Gastrocnemius medialis (tissue), 4 donors: Measurements from ENCODE around the gene ATG4D. TPM values are rescaled to one million over a fixed set of nuclear protein-coding genes. Genes with fewer than 3 reads are reported as not detected.

Source experiments
- ATAC-seq, 2 donors: fragments of 150-250 bp; one replicate each; pipeline ENCODE4 v1.9.1; 2016
- DNase-seq, 2 donors: peaks; one replicate each; pipeline ENCODE4 v3.0.0-alpha.2; 2019
- H3K27ac ChIP-seq, 4 donors: fragments of 200-600 bp; sonication (generic); 1 replicate in 1 of 4; 2 replicates in 3 of 4; pipeline ENCODE4 v1.5.1; 2016 to 2018; ENCODE audit warnings: mild to moderate bottlenecking in 2 of 4, moderate library complexity in 1 of 4
- H3K27me3 ChIP-seq, 3 donors: fragments of 200-600 bp; sonication (generic) in 2 of 3; 1 replicate in 1 of 3; 2 replicates in 2 of 3; pipeline versions ENCODE4 v1.5.1 to v1.6.0; 2016 to 2019; ENCODE audit warnings: mild to moderate bottlenecking in 1 of 3, moderate library complexity in 1 of 3
- H3K36me3 ChIP-seq, 2 donors: fragments of 200-600 bp; sonication (generic) in 1 of 2; one replicate each; pipeline ENCODE4 v1.5.1; 2017 to 2018
- H3K4me1 ChIP-seq, 2 donors: fragments of 200-600 bp; sonication (generic) in 1 of 2; one replicate each; pipeline ENCODE4 v1.5.1; 2016 to 2017; ENCODE audit warnings: mild to moderate bottlenecking in 2 of 2
- H3K4me3 ChIP-seq, 4 donors: fragments of 200-600 bp; sonication (generic) in 3 of 4; 1 replicate in 1 of 4; 2 replicates in 3 of 4; pipeline ENCODE4 v1.5.1; 2016 to 2019; ENCODE audit warnings: mild to moderate bottlenecking in 2 of 4
- H3K9me3 ChIP-seq, 3 donors: fragments of 200-600 bp; sonication (generic) in 2 of 3; 1 replicate in 1 of 3; 2 replicates in 2 of 3; pipeline ENCODE4 v1.5.1; 2016 to 2019
- POLR2A ChIP-seq, 2 donors: fragments of 450-650 bp; IDR thresholded peaks; one replicate each; pipeline ENCODE4 v1.6.1; 2017; ENCODE audit warnings: antibody characterized with exemption in 2 of 2, mild to moderate bottlenecking in 2 of 2, moderate library complexity in 2 of 2
- in situ Hi-C, 4 donors: fragments of 200-750 bp; cut with MboI; loops; one replicate each; pipeline versions ENCODE4 v1.15.0 to v1.8.0; 2017; ENCODE audit warnings: low sequenced_read_pairs in 4 of 4
- intact Hi-C: fragments of 100-400 bp; cut with DNase I; formaldehyde crosslinking; loops from one replicate; pipeline ENCODE4 v1.15.1; 2023; ENCODE audit warnings: low total_unique reads
- total RNA-seq, 4 donors: library from RNA; depleted of rRNA; stranded (reverse); fragments of >200 nt; gene quantifications; one replicate each; pipeline versions ENCODE4 v1.1.0 to v1.2.3, GENCODE V29; 2016
- TF ChIP-seq, protein P1 (sequence below), 5 experiments: fragments of 450-650 bp in 3 of 5; fragments of 200-600 bp in 2 of 5; sonication (generic) in 2 of 5; IDR thresholded peaks in 4 of 5; conservative IDR thresholded peaks in 1 of 5; 1 replicate in 4 of 5; 2 replicates in 1 of 5; pipeline ENCODE4 v1.5.1; 2016 to 2019; ENCODE audit warnings: antibody characterized with exemption in 5 of 5, mild to moderate bottlenecking in 3 of 5, moderate library complexity in 3 of 5

ATG4D gene
- total RNA-seq, 4 donors from 2014 or later, result 67.6 to 127 (median 96.0) TPM

DNA sequence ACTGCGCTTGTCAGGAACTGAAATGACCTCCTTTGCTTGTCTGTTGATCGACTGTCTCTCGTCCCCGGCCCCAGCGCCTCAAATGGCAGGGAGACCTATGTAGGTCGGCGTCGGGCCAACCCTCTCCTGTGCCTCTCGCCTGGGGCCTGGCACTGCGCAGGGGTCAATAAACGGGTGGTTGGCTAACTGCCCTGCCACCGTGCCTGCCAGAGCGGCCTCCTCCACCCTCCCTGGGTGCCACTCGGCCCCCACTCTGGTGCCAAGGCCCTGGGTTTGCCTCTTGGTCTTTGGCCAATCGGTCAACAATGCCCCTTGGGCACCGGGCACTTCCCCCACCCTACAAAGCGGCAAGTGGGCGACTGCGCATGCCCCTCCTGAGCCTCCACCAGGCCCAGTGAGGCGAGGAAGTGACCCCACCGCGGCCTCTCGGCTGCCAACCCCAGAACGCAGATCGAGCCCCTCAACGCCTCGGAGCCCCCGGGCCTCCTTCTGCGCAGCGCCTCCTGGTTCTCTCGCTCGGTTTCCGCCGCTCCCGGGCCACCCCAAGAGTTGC is 41.7 kb upstream of the ATG4D start:
- no peaks in the 10 kb centered on the region for H3K27me3 ChIP-seq
- peak overlapping the region; percentile 77 to 96 (median 92) for H3K4me3 ChIP-seq
- DNase-seq (peak; percentile 66 to 92), ATAC-seq (peak; percentile 75 to 84)
- H3K4me1 ChIP-seq, result peaks cover 30 to 42% of the 10 kb centered on the region in 2 donors
- in situ Hi-C loops (loop anchor here in 1 of 4 donors (10.0 kb wide), 1 partner anchor 63 kb away; the partner anchor contains the start of genes CDKN2D and KRI1), intact Hi-C loops (loop anchor here (1.0 to 5.0 kb wide), 4 partner anchors 43 to 153 kb away; partner anchors contain the start of genes CDC37 and ILF3)
- peak overlapping the region; percentile 96 to 100 (median 98) for H3K27ac ChIP-seq
- TF ChIP-seq POLR2A (IDR thresholded peaks at IDR 0.05), result no peak
- TF ChIP-seq, protein P1, sequence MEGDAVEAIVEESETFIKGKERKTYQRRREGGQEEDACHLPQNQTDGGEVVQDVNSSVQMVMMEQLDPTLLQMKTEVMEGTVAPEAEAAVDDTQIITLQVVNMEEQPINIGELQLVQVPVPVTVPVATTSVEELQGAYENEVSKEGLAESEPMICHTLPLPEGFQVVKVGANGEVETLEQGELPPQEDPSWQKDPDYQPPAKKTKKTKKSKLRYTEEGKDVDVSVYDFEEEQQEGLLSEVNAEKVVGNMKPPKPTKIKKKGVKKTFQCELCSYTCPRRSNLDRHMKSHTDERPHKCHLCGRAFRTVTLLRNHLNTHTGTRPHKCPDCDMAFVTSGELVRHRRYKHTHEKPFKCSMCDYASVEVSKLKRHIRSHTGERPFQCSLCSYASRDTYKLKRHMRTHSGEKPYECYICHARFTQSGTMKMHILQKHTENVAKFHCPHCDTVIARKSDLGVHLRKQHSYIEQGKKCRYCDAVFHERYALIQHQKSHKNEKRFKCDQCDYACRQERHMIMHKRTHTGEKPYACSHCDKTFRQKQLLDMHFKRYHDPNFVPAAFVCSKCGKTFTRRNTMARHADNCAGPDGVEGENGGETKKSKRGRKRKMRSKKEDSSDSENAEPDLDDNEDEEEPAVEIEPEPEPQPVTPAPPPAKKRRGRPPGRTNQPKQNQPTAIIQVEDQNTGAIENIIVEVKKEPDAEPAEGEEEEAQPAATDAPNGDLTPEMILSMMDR (IDR thresholded peaks at IDR 0.05 in 4 of 5, conservative IDR thresholded peaks at IDR 0.05 in 1 of 5), result no peak
- H3K9me3 ChIP-seq, result no peaks in the 10 kb centered on the region
- H3K36me3 ChIP-seq, result peaks cover 0 to 26% of the 10 kb centered on the region in 2 donors

DNA sequence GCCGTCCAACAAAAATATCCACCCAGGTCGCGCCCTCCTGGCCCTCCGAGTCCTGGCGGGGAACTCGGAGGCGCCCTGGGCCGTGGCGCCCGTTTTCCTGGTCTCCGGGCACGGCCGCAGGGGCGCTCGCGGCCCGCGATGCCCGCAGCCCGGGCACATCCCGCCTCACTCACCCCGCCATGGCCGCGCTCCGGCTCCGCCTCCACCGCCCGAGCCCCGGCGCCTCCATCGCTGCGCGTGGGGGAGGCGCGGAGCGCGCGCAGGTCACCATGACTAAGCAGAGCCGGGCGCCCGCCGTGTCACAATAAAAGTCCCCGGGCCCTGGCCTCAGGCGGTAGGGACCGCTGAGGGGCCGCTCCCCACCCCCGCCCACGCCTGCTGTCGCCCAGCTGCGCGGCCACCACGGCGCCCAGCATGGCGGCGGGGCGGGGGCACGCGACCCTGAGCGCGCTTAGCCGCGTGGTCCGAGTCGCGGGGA is 41.1 kb upstream of the ATG4D start:
- TF ChIP-seq, protein P1 (IDR thresholded peaks at IDR 0.05 in 4 of 5, conservative IDR thresholded peaks at IDR 0.05 in 1 of 5), result peak in 2 of 5 experiments; percentile 25 to 41
- TF ChIP-seq POLR2A (IDR thresholded peaks at IDR 0.05), result peak; percentile 82 to 84
- Histone ChIP-seq H3K27ac (peak overlapping the region; percentile 96 to 100 (median 98)), H3K4me1 (peaks cover 30 to 39% of the 10 kb centered on the region in 2 donors), H3K4me3 (peak overlapping the region; percentile 77 to 96 (median 92)), H3K9me3 (no peaks in the 10 kb centered on the region), H3K36me3 (peaks cover 0 to 21% of the 10 kb centered on the region in 2 donors), H3K27me3 (no peaks in the 10 kb centered on the region)
- intact Hi-C loops, result loop anchor here (1.0 to 5.0 kb wide), 4 partner anchors 42 to 152 kb away; partner anchors contain the start of genes CDC37 and ILF3
- in situ Hi-C loops, result loop anchor here in 1 of 4 donors (10.0 kb wide), 1 partner anchor 62 kb away; the partner anchor contains the start of genes CDKN2D and KRI1
- DNase-seq, result peak; percentile 89 to 94
- peak; percentile 79 to 89 for ATAC-seq

DNA sequence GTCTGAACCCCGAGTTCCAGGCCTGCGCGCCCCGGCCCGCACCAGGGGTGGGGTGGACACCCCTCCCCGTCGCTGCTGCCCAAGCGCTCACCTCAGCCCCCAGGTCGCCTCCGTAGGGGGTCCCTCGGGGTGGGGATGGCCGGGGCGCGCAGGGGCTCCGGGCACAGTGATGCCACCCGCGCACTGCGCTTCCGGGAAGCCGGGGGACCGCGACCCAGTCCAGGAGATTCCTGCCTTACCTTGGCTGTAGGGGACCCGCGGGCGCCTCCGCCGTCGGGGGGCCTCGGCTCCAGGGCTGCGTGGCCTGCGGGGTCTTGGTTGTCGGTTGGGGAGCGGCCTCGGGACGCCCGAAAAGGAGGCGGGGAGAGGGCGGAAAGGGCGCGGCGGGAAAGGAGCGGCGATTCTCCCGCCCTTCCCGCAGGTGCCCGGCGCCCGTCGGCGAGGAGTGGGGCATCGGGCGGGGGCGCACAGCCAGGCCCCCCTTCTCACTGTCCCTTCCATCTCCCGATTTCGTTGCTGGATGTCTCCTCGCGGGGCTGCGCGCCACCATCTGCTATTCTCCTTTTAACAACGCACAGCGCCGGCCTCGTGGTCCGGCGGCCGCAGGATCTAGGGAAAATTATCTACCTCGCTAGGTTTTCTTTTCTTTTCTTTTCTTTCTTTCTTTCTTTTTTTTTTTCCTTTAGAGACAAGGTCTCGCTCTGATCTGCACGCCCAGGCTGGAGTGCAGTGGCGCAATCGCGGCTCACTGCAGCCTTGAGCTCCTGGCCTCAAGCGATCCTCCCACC is 40.5 kb upstream of the ATG4D start, which contains the start of gene KEAP1:
Gene KEAP1, minus strand, starts transcription at position 355 of the 788 bp plus-strand sequence. CDS start 3,323 bp downstream, outside the sequence.
- intact Hi-C loops, result loop anchor here (2.0 to 5.0 kb wide), 3 partner anchors 42 to 152 kb away; partner anchors contain the start of genes CDC37 and ILF3
- peaks cover 29 to 35% of the 10 kb centered on the region in 2 donors for H3K4me1 ChIP-seq
- in situ Hi-C loops, result loop anchor here in 1 of 4 donors (10.0 kb wide), 1 partner anchor 62 kb away; the partner anchor contains the start of genes CDKN2D and KRI1

More for the DNA sequence above, 40.5 kb upstream of the ATG4D start, which contains the start of gene KEAP1:
- Histone ChIP-seq H3K9me3 (no peaks in the 10 kb centered on the region), H3K4me3 (peak within 1 kb of the TSS; percentile 77 to 96 (median 92)), H3K27ac (peak within 1 kb of the TSS; percentile 96 to 100 (median 98)), H3K27me3 (no peaks in the 10 kb centered on the region), H3K36me3 (peaks cover 0 to 17% of the 10 kb centered on the region in 2 donors)
- DNase-seq (no peak), ATAC-seq (peak; percentile 19 to 27)
- no peak for TF ChIP-seq POLR2A (IDR thresholded peaks at IDR 0.05)
- TF ChIP-seq, protein P1 (IDR thresholded peaks at IDR 0.05 in 4 of 5, conservative IDR thresholded peaks at IDR 0.05 in 1 of 5), result no peak
